Naive thymus-derived CD4-positive, alpha-beta T cell (primary cell): Measurements from ENCODE around the gene FRMPD2. TPM values are rescaled to one million over a fixed set of nuclear protein-coding genes. Genes with fewer than 3 reads are reported as not detected.
"Not testable (repeated sequence)": the region's sequence is repeated elsewhere in the genome, so short reads cannot be mapped to it uniquely, and the experiment has no call there.

Source experiments
- ATAC-seq: fragments of 150-1000 bp; cut with Tn5 transposase; 2 replicates; pipeline ENCODE4 v1.10.0; 2021; ENCODE audit warnings: mild to moderate bottlenecking, moderate library complexity
- CTCF ChIA-PET: fragments of 350-600 bp; sonication (Branson Sonifier 250); formaldehyde crosslinking; loops from one replicate; lab custom pipeline; 2021; ENCODE audit warnings: antibody characterized with exemption; lab: Charles Lee
- POLR2A ChIA-PET: fragments of 350-600 bp; sonication (Branson Sonifier 250); formaldehyde crosslinking; loops from one replicate; lab custom pipeline; 2021; ENCODE audit warnings: antibody characterized with exemption, inconsistent platforms; lab: Charles Lee
- DNase-seq, 9 donors: peaks; one replicate each; pipeline versions ENCODE4 v3.0.0 to v3.0.0-alpha.2; 2020 to 2022; ENCODE audit warnings: mixed read lengths in 1 of 9
- H3K27ac ChIP-seq: one replicate; pipeline ENCODE4 v1.7.0; 2013; ENCODE audit warnings: mild to moderate bottlenecking, low read depth, low read length, moderate library complexity
- H3K27me3 ChIP-seq, 2 donors: one replicate each; pipeline ENCODE4 v1.7.0; 2013; ENCODE audit warnings: low read length in 2 of 2, mild to moderate bottlenecking in 2 of 2, moderate library complexity in 2 of 2; ENCODE audit not compliant: control insufficient read depth in 2 of 2, insufficient read depth in 2 of 2
- H3K36me3 ChIP-seq, 3 experiments: 1 replicate in 2 of 3; 2 replicates in 1 of 3; pipeline ENCODE4 v1.7.0; 2013; ENCODE audit warnings: low read length in 3 of 3, mild to moderate bottlenecking in 3 of 3, moderate library complexity in 1 of 3; ENCODE audit not compliant: insufficient read depth in 3 of 3, control insufficient read depth in 2 of 3
- H3K4me1 ChIP-seq, 2 donors: one replicate each; pipeline ENCODE4 v1.7.0; 2013; ENCODE audit warnings: low read length in 2 of 2, mild to moderate bottlenecking in 2 of 2, moderate library complexity in 1 of 2; ENCODE audit not compliant: control insufficient read depth in 2 of 2, insufficient read depth in 2 of 2
- H3K4me3 ChIP-seq: 2 replicates; pipeline ENCODE4 v1.7.0; 2013; ENCODE audit warnings: mild to moderate bottlenecking, low read length
- H3K9me3 ChIP-seq, 3 experiments: 1 replicate in 2 of 3; 2 replicates in 1 of 3; pipeline ENCODE4 v1.7.0; 2013; ENCODE audit warnings: low read length in 3 of 3; ENCODE audit not compliant: control insufficient read depth in 2 of 3
- H3K27ac Mint-ChIP-seq, 9 donors: one replicate each; pipeline ENCODE4 v1.8.0; 2020 to 2022; ENCODE audit warnings: mixed read lengths in 9 of 9, mild to moderate bottlenecking in 8 of 9, moderate library complexity in 5 of 9, inconsistent platforms in 2 of 9
- H3K27me3 Mint-ChIP-seq, 5 donors: one replicate each; pipeline ENCODE4 v1.8.0; 2021 to 2022; ENCODE audit warnings: mixed read lengths in 5 of 5, mild to moderate bottlenecking in 1 of 5
- H3K36me3 Mint-ChIP-seq, 5 donors: one replicate each; pipeline ENCODE4 v1.8.0; 2020 to 2022; ENCODE audit warnings: mixed read lengths in 5 of 5, mild to moderate bottlenecking in 3 of 5, inconsistent platforms in 1 of 5
- H3K4me1 Mint-ChIP-seq, 7 donors: one replicate each; pipeline ENCODE4 v1.8.0; 2020 to 2022; ENCODE audit warnings: mixed read lengths in 7 of 7, mild to moderate bottlenecking in 3 of 7, inconsistent platforms in 1 of 7
- H3K4me3 Mint-ChIP-seq, 10 donors: one replicate each; pipeline ENCODE4 v1.8.0; 2020 to 2022; ENCODE audit warnings: mild to moderate bottlenecking in 10 of 10, mixed read lengths in 10 of 10, moderate library complexity in 6 of 10, inconsistent platforms in 2 of 10
- H3K9me3 Mint-ChIP-seq, 11 donors: one replicate each; pipeline ENCODE4 v1.8.0; 2020 to 2022; ENCODE audit warnings: mixed read lengths in 11 of 11, mild to moderate bottlenecking in 4 of 11, inconsistent platforms in 1 of 11, moderate library complexity in 1 of 11
- intact Hi-C, 2 donors: fragments of 100-400 bp; cut with micrococcal nuclease; formaldehyde crosslinking; loops; one replicate each; pipeline ENCODE4 v1.15.1; 2023
- polyA plus RNA-seq, 2 donors: library from polyadenylated mRNA; unstranded; fragments of 300-500 nt; fragmentation: Illumina TruSeq; gene quantifications; one replicate each; pipeline ENCODE4 v1.2.3, GENCODE V29; 2021
- total RNA-seq, 6 experiments: library from RNA in 5 of 6; stranded (reverse) in 5 of 6; gene quantifications; 1 replicate in 5 of 6; 2 replicates in 1 of 6; pipeline ENCODE4 v1.2.3 and lab custom pipeline; 2021 to 2026

The FRMPD2 gene
- total and polyA plus RNA-seq, 7 experiments from 2014 or later = 0.24 TPM; not detected in 6

DNA sequence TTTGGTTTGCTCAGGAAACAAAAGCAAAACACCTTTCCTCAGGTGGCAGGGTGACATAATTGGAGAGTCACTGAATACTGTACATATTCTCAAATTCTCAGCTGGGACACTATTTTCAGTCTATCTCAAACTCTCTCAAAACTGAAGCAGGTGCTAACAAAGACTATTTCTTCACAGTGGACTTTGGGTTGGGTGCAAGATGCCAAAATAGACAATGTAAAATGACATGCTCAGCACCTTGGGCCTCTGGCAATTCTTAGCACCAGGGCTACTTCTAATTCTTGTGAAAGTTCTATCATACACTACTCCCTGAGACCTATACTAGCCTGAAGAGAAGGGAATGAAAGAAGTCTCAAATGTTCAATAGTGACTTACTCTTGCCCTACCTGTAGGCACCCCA is 151.9 kb downstream of the FRMPD2 start:
- H3K27ac Mint-ChIP-seq, POLR2A ChIA-PET, ATAC-seq, H3K27me3 Mint-ChIP-seq, H3K4me3 Mint-ChIP-seq, H3K4me1 Mint-ChIP-seq, H3K36me3 Mint-ChIP-seq, H3K27me3 ChIP-seq, H3K9me3 ChIP-seq, CTCF ChIA-PET, H3K27ac ChIP-seq, H3K36me3 ChIP-seq, DNase-seq, H3K4me1 ChIP-seq, H3K9me3 Mint-ChIP-seq, intact Hi-C loops, H3K4me3 ChIP-seq: not testable (repeated sequence)

DNA sequence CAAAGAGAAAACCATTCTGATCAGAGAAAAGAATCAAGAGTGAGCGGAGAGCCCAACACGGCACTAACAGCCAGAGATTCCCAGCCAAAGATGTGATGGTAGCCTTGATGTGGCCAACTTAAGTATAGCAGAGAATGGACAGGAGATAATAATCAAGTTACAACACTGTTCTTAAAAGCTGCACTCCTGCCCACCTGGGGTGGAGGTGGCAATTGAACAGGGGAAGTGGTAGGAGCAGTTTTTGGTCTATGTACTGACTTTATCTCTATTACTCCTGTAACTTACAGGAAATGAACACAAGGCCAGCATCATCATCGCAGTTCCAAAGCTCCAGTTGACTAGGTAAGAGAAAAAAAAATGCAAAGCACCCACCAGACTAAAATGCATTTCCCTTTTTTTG is 164.2 kb downstream of the FRMPD2 start:
- H3K9me3 Mint-ChIP-seq, ATAC-seq, H3K4me3 Mint-ChIP-seq, CTCF ChIA-PET, H3K4me1 ChIP-seq, H3K4me3 ChIP-seq, H3K36me3 Mint-ChIP-seq, intact Hi-C loops, POLR2A ChIA-PET, H3K9me3 ChIP-seq, H3K27ac ChIP-seq, H3K27me3 ChIP-seq, H3K36me3 ChIP-seq, H3K27me3 Mint-ChIP-seq, H3K27ac Mint-ChIP-seq, H3K4me1 Mint-ChIP-seq, DNase-seq: not testable (repeated sequence)

Other genes starting within 250 kb of the FRMPD2 start
- 10 to 100 TPM; 33.6 to 63.9 (median 45.2) TPM for gene MAPK8, start 32.0 kb upstream of the FRMPD2 start, total RNA-seq
- 10 to 100 TPM; 22.2 to 25.8 TPM for gene MAPK8, start 32.0 kb upstream of the FRMPD2 start, polyA plus RNA-seq